ENCODE data around the gene MYO7B. TPM values are rescaled to one million over a fixed set of nuclear protein-coding genes. Genes with fewer than 3 reads are reported as not detected.
"Not testable (repeated sequence)": the region's sequence is repeated elsewhere in the genome, so short reads cannot be mapped to it uniquely, and the experiment has no call there.

MYO7B gene
- total and polyA plus RNA-seq, 10 donors, result 32.3 to 165 (median 52.9) TPM

DNA sequence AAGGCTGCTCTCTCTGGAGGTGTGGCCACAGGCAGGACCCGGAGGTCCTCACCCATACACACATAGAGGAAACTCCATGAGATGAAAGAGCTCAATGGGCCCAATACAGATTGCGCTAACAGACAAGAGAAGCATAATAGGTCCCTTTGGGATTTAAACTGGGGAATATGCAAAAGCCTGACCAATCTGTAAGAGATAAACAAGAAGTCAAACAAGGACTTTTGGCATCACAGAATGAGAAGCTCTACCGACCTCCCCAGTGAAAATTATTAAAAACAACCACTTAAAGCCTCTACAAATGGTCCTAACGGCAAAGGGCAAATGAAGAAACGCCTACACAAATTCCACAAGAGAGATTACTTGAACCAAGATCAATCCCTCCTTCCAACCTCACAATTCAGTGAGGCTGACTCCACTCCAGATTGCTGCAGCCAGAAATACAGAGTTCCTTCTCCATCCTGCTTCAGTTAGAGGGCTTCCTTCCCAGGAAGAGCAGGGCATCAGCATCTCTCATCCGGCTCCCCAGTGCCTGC, 20.0 kb upstream of the MYO7B start:
- peaks cover 0 to 96% (median 32%) of the 10 kb centered on the region in 6 donors for H3K36me3 ChIP-seq
- intact Hi-C loops (cut with DNase I; ENCODE audit: low total_unique reads), result no loop called here
- H3K4me1 ChIP-seq, result peaks cover 8 to 76% (median 52%) of the 10 kb centered on the region in 6 donors
- no peaks in the 10 kb centered on the region for H3K27me3 ChIP-seq (replicated peaks in 1 of 7)
- H3K27ac ChIP-seq, result peak overlapping the region in 5 of 8 donors; percentile 29 to 67 (median 45)
- H3K4me3 ChIP-seq, result no peak overlapping the region
- WGBS, 5 donors, result 62 to 76% (median 68%) methylated on average over 6 of the region's 6 CpGs
- TF ChIP-seq POLR2AphosphoS5 (IDR thresholded peaks at IDR 0.05) (no peak), CTCF (IDR thresholded peaks at IDR 0.05 in 8 of 11, conservative IDR thresholded peaks at IDR 0.05 in 3 of 11) (no peak), POLR2A (IDR thresholded peaks at IDR 0.05) (no peak)
- DNase-seq, result no peak
- H3K9me3 ChIP-seq, result no peaks in the 10 kb centered on the region

DNA sequence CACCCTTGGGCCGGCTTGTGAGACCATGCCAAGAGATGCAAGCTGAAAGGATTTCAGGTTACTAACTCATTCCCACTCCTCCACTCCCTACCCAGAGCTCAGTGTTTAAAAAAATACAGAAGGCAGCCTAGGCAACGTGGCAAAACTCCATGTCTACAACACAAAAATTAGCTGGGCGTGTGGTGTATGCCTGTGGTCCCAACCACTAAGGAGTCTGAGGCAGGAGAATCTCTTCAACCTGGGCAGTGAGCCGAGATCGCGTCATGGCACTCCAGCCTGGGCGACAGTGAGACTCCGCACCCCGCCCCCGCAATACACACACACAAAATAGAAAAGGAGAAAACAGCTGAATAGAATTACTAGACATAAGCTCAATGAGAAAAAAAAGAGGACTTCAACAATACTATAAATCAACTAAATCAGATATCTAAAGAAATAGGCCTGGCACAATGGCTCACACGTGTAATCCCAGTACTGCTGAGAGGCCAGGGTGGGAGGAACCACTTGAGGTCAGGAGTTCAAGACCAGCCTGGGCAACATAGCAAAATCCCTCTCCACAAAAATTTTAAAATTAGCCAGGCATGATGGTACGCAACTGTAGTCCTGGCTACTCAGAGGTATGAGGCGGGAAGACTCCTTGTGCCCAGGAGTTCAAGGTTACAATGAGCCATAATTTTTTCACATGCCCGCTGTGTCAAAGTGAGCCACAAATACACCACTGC, 19.3 kb upstream of the MYO7B start:
- WGBS, 5 donors, result 86 to 91% (median 91%) methylated on average over 14 of the region's 14 CpGs
- DNase-seq, result no peak
- intact Hi-C loops (cut with DNase I; ENCODE audit: low total_unique reads), result no loop called here
- no peaks in the 10 kb centered on the region for H3K9me3 ChIP-seq
- H3K27ac ChIP-seq, result peak overlapping the region in 5 of 8 donors; percentile 29 to 67 (median 45)
- H3K27me3 ChIP-seq (replicated peaks in 1 of 7), result no peaks in the 10 kb centered on the region
- H3K36me3 ChIP-seq, result peaks cover 0 to 96% (median 36%) of the 10 kb centered on the region in 6 donors
- peak in 1 of 3 donors; percentile 16 for TF ChIP-seq POLR2AphosphoS5 (IDR thresholded peaks at IDR 0.05)
- TF ChIP-seq POLR2A (IDR thresholded peaks at IDR 0.05), result no peak
- H3K4me3 ChIP-seq, result no peak overlapping the region
- H3K4me1 ChIP-seq, result peaks cover 8 to 71% (median 48%) of the 10 kb centered on the region in 6 donors

DNA sequence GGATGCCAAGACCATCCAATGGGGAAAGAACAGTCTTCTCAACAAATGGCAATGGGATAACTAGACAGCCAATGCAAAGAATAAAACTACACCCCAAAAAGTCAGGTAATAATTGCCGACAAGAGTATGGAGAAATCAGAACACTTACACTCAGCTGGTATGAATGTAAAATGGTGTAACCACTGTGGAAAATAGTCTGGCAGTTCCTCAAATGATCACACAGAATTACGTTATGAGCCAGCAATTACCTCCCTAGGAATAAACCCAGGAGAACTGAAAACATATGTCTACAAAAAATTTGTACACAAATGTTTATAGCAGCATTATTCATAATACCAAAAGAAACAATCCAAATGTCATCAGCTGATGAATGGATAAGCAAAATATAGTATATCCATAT, 18.0 kb upstream of the MYO7B start:
- Histone ChIP-seq H3K9me3 (no peaks in the 10 kb centered on the region), H3K27me3 (replicated peaks in 1 of 7) (no peaks in the 10 kb centered on the region), H3K4me3 (no peak overlapping the region), H3K4me1 (peaks cover 8 to 71% (median 41%) of the 10 kb centered on the region in 6 donors), H3K27ac (no peak overlapping the region), H3K36me3 (peaks cover 0 to 97% (median 42%) of the 10 kb centered on the region in 6 donors)
- TF ChIP-seq POLR2A (IDR thresholded peaks at IDR 0.05), result no peak
- intact Hi-C loops (cut with DNase I; ENCODE audit: low total_unique reads), result no loop called here
- WGBS, 5 donors, result 73 to 97% (median 78%) methylated on average over 2 of the region's 2 CpGs
- DNase-seq, result no peak

DNA sequence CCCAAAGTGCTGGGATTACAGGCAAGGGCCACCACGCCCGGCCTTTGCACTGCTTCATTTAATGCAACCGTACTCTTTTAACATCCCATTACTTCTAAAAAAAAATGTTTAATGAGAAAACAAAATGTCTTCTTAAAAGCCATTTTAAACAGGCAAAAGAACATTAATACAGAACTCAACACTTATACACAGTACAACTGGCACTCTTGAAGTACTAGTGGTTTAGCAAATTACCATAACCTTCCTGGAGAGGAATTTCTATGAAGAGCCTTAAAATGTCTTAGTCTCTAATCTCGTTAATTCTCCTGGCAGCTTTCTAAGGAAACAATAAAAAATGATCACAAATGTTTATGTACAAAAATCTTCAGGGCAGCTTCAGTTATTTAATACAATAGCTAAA, 15.1 kb upstream of the MYO7B start:
- H3K4me1 ChIP-seq, result peaks cover 18 to 71% (median 39%) of the 10 kb centered on the region in 6 donors
- DNase-seq, result no peak
- no peak overlapping the region for H3K4me3 ChIP-seq
- no peaks in the 10 kb centered on the region for H3K9me3 ChIP-seq
- H3K27ac ChIP-seq, result no peak overlapping the region
- H3K27me3 ChIP-seq (replicated peaks in 1 of 7), result no peaks in the 10 kb centered on the region
- TF ChIP-seq POLR2A (IDR thresholded peaks at IDR 0.05) (no peak), POLR2AphosphoS5 (IDR thresholded peaks at IDR 0.05) (no peak), CTCF (IDR thresholded peaks at IDR 0.05 in 8 of 11, conservative IDR thresholded peaks at IDR 0.05 in 3 of 11) (no peak)
- intact Hi-C loops (cut with DNase I; ENCODE audit: low total_unique reads), result no loop called here
- H3K36me3 ChIP-seq, result peaks cover 0 to 84% (median 41%) of the 10 kb centered on the region in 6 donors
- 93 to 96% (median 94%) methylated on average over 4 of the region's 4 CpGs for WGBS, 5 donors

GRCh38 chr2:127523269-127523939, 12.1 kb upstream of the MYO7B start:
- DNase-seq, result no peak
- H3K27ac ChIP-seq, result no peak overlapping the region
- no peak overlapping the region for H3K4me3 ChIP-seq
- intact Hi-C loops (cut with DNase I; ENCODE audit: low total_unique reads), result no loop called here
- WGBS, 5 donors, result 71 to 80% (median 73%) methylated on average over 8 of the region's 8 CpGs
- no peaks in the 10 kb centered on the region for H3K9me3 ChIP-seq
- peaks cover 0 to 56% (median 30%) of the 10 kb centered on the region in 6 donors for H3K36me3 ChIP-seq
- peaks cover 19 to 63% (median 34%) of the 10 kb centered on the region in 6 donors for H3K4me1 ChIP-seq
- TF ChIP-seq POLR2AphosphoS5 (IDR thresholded peaks at IDR 0.05) (no peak), POLR2A (IDR thresholded peaks at IDR 0.05) (no peak), CTCF (IDR thresholded peaks at IDR 0.05 in 8 of 11, conservative IDR thresholded peaks at IDR 0.05 in 3 of 11) (no peak)
- no peaks in the 10 kb centered on the region for H3K27me3 ChIP-seq (replicated peaks in 1 of 7)

DNA sequence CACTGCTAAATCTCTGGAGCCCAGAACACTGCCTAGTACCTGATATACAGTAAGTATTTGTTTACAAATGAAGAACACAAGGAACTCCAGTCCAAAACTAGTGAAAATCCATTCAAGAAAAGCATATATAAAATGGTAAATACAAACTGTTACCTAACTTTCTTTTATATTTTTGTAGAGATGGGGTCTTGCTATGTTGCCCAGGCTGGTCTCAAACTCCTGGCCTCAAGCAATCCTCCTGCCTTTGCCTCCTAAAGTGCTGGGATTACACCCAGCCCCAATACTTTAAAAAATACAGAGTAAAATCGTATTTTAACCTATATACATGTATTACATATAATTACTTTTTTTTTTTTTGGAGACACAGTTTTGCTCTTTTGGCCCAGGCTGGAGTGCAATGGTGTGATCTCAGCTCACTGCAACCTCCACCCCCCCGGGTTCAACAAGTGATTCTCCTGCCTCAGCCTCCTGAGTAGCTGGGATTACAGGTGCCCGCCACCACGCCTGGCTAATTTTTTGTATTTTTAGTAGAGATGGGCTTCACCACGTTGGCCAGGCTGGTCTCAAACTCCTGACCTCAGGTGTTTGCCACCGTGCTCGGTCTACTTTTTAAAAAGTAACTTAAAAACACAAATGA, 11.2 kb upstream of the MYO7B start:
- H3K27me3 ChIP-seq (replicated peaks in 1 of 7); H3K9me3 ChIP-seq; intact Hi-C loops (cut with DNase I; ENCODE audit: low total_unique reads); DNase-seq: not testable (repeated sequence)
- H3K4me3 ChIP-seq, result peak overlapping the region in 1 of 8 donors; percentile 98
- 87 to 94% (median 89%) methylated on average over 7 of the region's 7 CpGs for WGBS, 5 donors
- peak overlapping the region in 1 of 8 donors; percentile 98 for H3K27ac ChIP-seq
- peaks cover 0 to 47% (median 25%) of the 10 kb centered on the region in 6 donors for H3K36me3 ChIP-seq
- peaks cover 19 to 63% (median 34%) of the 10 kb centered on the region in 6 donors for H3K4me1 ChIP-seq
